ENCODE results near the gene CEP89. TPM values are rescaled to one million over a fixed set of nuclear protein-coding genes. Genes with fewer than 3 reads are reported as not detected.

Gene CEP89
- total and polyA plus RNA-seq, 7 donors, result 7.0 to 27.1 (median 10.0) TPM

- no peaks in the 10 kb centered on the region for H3K4me1 ChIP-seq
- no peak for TF ChIP-seq CTCF (IDR thresholded peaks at IDR 0.05)
- H3K36me3 ChIP-seq (ENCODE audit: insufficient read depth in 1 of 2, low read depth in 1 of 2), result no peaks in the 10 kb centered on the region
- 91 to 94% (median 93%) methylated on average over 10 of the region's 10 CpGs for WGBS, 3 donors
- no peak overlapping the region for H3K4me3 ChIP-seq
- ATAC-seq (no peak), DNase-seq (no peak)
- H3K27ac ChIP-seq, result no peak overlapping the region
- H3K9me3 ChIP-seq, result no peaks in the 10 kb centered on the region
- intact Hi-C loops (cut with DNase I), result no loop called here
- H3K27me3 ChIP-seq (ENCODE audit: insufficient read depth in 3 of 3, low read length in 2 of 3), result peaks cover 0 to 4% (median 0%) of the 10 kb centered on the region in 3 donors
Measured at GRCh38 chr19:32829345-32829896, 142.3 kb downstream of the CEP89 start.

- intact Hi-C loops (cut with DNase I), result no loop called here
- TF ChIP-seq CTCF (IDR thresholded peaks at IDR 0.05), result no peak
- H3K36me3 ChIP-seq (ENCODE audit: insufficient read depth in 1 of 2, low read depth in 1 of 2), result no peaks in the 10 kb centered on the region
- 80 to 87% (median 83%) methylated on average over 15 of the region's 15 CpGs for WGBS, 3 donors
- no peak overlapping the region for H3K27ac ChIP-seq
- H3K27me3 ChIP-seq (ENCODE audit: insufficient read depth in 3 of 3, low read length in 2 of 3), result peaks cover 0 to 4% (median 0%) of the 10 kb centered on the region in 3 donors
- H3K9me3 ChIP-seq, result no peaks in the 10 kb centered on the region
- no peak overlapping the region for H3K4me3 ChIP-seq
- H3K4me1 ChIP-seq, result no peaks in the 10 kb centered on the region
- no peak for DNase-seq
- no peak for ATAC-seq
Measured at GRCh38 chr19:32828643-32829344, 143.0 kb downstream of the CEP89 start.

GRCh38 chr19:32828139-32828538 is 143.6 kb downstream of the CEP89 start:
- intact Hi-C loops (cut with DNase I), result no loop called here
- 88 to 95% (median 89%) methylated on average over 4 of the region's 4 CpGs for WGBS, 3 donors

More at GRCh38 chr19:32828139-32828538, 143.6 kb downstream of the CEP89 start:
- H3K36me3 ChIP-seq (ENCODE audit: insufficient read depth in 1 of 2, low read depth in 1 of 2), result no peaks in the 10 kb centered on the region
- no peaks in the 10 kb centered on the region for H3K4me1 ChIP-seq
- no peak for TF ChIP-seq CTCF (IDR thresholded peaks at IDR 0.05)
- DNase-seq (no peak), ATAC-seq (no peak)
- no peaks in the 10 kb centered on the region for H3K9me3 ChIP-seq
- H3K4me3 ChIP-seq, result no peak overlapping the region
- H3K27ac ChIP-seq, result no peak overlapping the region
- peaks cover 0 to 4% (median 0%) of the 10 kb centered on the region in 3 donors for H3K27me3 ChIP-seq (ENCODE audit: insufficient read depth in 3 of 3, low read length in 2 of 3)

Other genes starting within 250 kb of the CEP89 start
- under 1 TPM in 1 of 4 donors, not detected in 3; 0.36 TPM for gene SLC7A9, start 102.2 kb downstream of the CEP89 start, total RNA-seq
- under 1 TPM; 0.10 to 0.23 (median 0.10) TPM for gene SLC7A9, start 102.2 kb downstream of the CEP89 start, polyA plus RNA-seq
- gene FAAP24, start 284 bp upstream of the CEP89 start, total RNA-seq, result under 1 TPM in 3 of 4 donors, not detected in 1; 0.12 to 0.58 (median 0.23) TPM
- gene FAAP24, start 284 bp upstream of the CEP89 start, polyA plus RNA-seq, result 1 to 10 TPM in 2 of 3 donors, under 1 TPM in 1; 0.15 to 2.9 (median 1.8) TPM
- 1 to 10 TPM in 1 of 4 donors, under 1 TPM in 3; 0.24 to 1.0 (median 0.60) TPM for gene RHPN2, start 92.9 kb upstream of the CEP89 start, total RNA-seq
- gene RHPN2, start 92.9 kb upstream of the CEP89 start, polyA plus RNA-seq, result 1 to 10 TPM in 1 of 3 donors, under 1 TPM in 2; 0.16 to 1.1 (median 0.17) TPM
- 1 to 10 TPM; 3.1 to 7.5 (median 5.6) TPM for gene GPATCH1, start 109.2 kb upstream of the CEP89 start, total RNA-seq
- 1 to 10 TPM; 3.3 to 5.3 (median 3.4) TPM for gene GPATCH1, start 109.2 kb upstream of the CEP89 start, polyA plus RNA-seq
- not detected for gene WDR88, start 160.2 kb upstream of the CEP89 start, total RNA-seq
- gene WDR88, start 160.2 kb upstream of the CEP89 start, polyA plus RNA-seq, result under 1 TPM in 1 of 3 donors, not detected in 2; 0.06 TPM
- 10 to 100 TPM; 16.1 to 23.9 (median 19.6) TPM for gene LRP3, start 222.4 kb upstream of the CEP89 start, total RNA-seq
- gene LRP3, start 222.4 kb upstream of the CEP89 start, polyA plus RNA-seq, result 10 to 100 TPM; 10.7 to 25.1 (median 15.9) TPM